Measurements from ENCODE around the gene NRG2. TPM values are rescaled to one million over a fixed set of nuclear protein-coding genes. Genes with fewer than 3 reads are reported as not detected.

Gene NRG2
- total RNA-seq, 2 donors from 2014 or later = 0.06 TPM; not detected in 1

GRCh38 chr5:139872851-139873794 is 170.0 kb downstream of the NRG2 start:
- H3K27ac Mint-ChIP-seq = no peak overlapping the region
- H3K9me3 Mint-ChIP-seq = no peaks in the 10 kb centered on the region
- DNase-seq (ENCODE audit: low spot score in 2 of 2) (no peak), ATAC-seq (no peak)
- H3K36me3 Mint-ChIP-seq = no peaks in the 10 kb centered on the region

GRCh38 chr5:139872052-139872766 is 170.9 kb downstream of the NRG2 start:
- Mint-ChIP-seq H3K36me3 (no peaks in the 10 kb centered on the region), H3K27ac (no peak overlapping the region), H3K9me3 (no peaks in the 10 kb centered on the region)
- no peak for ATAC-seq
- no peak for DNase-seq (ENCODE audit: low spot score in 2 of 2)

GRCh38 chr5:139871614-139872013 is 171.5 kb downstream of the NRG2 start:
- no peak for DNase-seq (ENCODE audit: low spot score in 2 of 2)
- H3K36me3 Mint-ChIP-seq = no peaks in the 10 kb centered on the region
- no peaks in the 10 kb centered on the region for H3K9me3 Mint-ChIP-seq
- H3K27ac Mint-ChIP-seq = no peak overlapping the region
- no peak for ATAC-seq

GRCh38 chr5:139870677-139871076 is 172.4 kb downstream of the NRG2 start:
- no peak for ATAC-seq
- Mint-ChIP-seq H3K27ac (no peak overlapping the region), H3K9me3 (no peaks in the 10 kb centered on the region), H3K36me3 (no peaks in the 10 kb centered on the region)
- no peak for DNase-seq (ENCODE audit: low spot score in 2 of 2)

GRCh38 chr5:139869042-139869790 is 173.9 kb downstream of the NRG2 start:
- no peak for ATAC-seq
- no peaks in the 10 kb centered on the region for H3K36me3 Mint-ChIP-seq
- H3K9me3 Mint-ChIP-seq = no peaks in the 10 kb centered on the region

GRCh38 chr5:139867581-139867980 is 175.5 kb downstream of the NRG2 start:
- DNase-seq (ENCODE audit: low spot score in 2 of 2) = no peak
- Mint-ChIP-seq H3K9me3 (no peaks in the 10 kb centered on the region), H3K36me3 (no peaks in the 10 kb centered on the region), H3K27ac (peak overlapping the region in 1 of 2 donors; percentile 29)
- no peak for ATAC-seq

More at GRCh38 chr5:139869042-139869790, 173.9 kb downstream of the NRG2 start:
- no peak for DNase-seq (ENCODE audit: low spot score in 2 of 2)
- H3K27ac Mint-ChIP-seq = no peak overlapping the region

GRCh38 chr5:139867109-139867508 is 176.0 kb downstream of the NRG2 start:
- ATAC-seq = no peak
- no peaks in the 10 kb centered on the region for H3K36me3 Mint-ChIP-seq
- peak overlapping the region in 1 of 2 donors; percentile 29 for H3K27ac Mint-ChIP-seq
- no peak for DNase-seq (ENCODE audit: low spot score in 2 of 2)
- no peaks in the 10 kb centered on the region for H3K9me3 Mint-ChIP-seq

GRCh38 chr5:139864716-139865483 is 178.2 kb downstream of the NRG2 start:
- no peaks in the 10 kb centered on the region for H3K9me3 Mint-ChIP-seq
- DNase-seq (ENCODE audit: low spot score in 2 of 2) (no peak), ATAC-seq (no peak)

GRCh38 chr5:139863855-139864558 is 179.1 kb downstream of the NRG2 start:
- no peaks in the 10 kb centered on the region for H3K9me3 Mint-ChIP-seq
- H3K36me3 Mint-ChIP-seq = no peaks in the 10 kb centered on the region
- H3K27ac Mint-ChIP-seq = no peak overlapping the region
- peak; percentile 60 to 68 for ATAC-seq
- DNase-seq (ENCODE audit: low spot score in 2 of 2) = peak in 1 of 2 donors; percentile 72

More at GRCh38 chr5:139864716-139865483, 178.2 kb downstream of the NRG2 start:
- H3K27ac Mint-ChIP-seq = no peak overlapping the region
- no peaks in the 10 kb centered on the region for H3K36me3 Mint-ChIP-seq

- DNase-seq (ENCODE audit: low spot score in 2 of 2) (no peak), ATAC-seq (no peak)
- Mint-ChIP-seq H3K36me3 (no peaks in the 10 kb centered on the region), H3K27ac (peak overlapping the region in 1 of 2 donors; percentile 51), H3K9me3 (no peaks in the 10 kb centered on the region)
Observed at GRCh38 chr5:139863361-139863760, 179.7 kb downstream of the NRG2 start.

- ATAC-seq (no peak), DNase-seq (ENCODE audit: low spot score in 2 of 2) (no peak)
- Mint-ChIP-seq H3K36me3 (no peaks in the 10 kb centered on the region), H3K27ac (no peak overlapping the region), H3K9me3 (no peaks in the 10 kb centered on the region)
Observed at GRCh38 chr5:139862803-139863202, 180.3 kb downstream of the NRG2 start.

- no peak overlapping the region for H3K27ac Mint-ChIP-seq
- H3K36me3 Mint-ChIP-seq = no peaks in the 10 kb centered on the region
- peak in 1 of 2 donors; percentile 53 for ATAC-seq
- H3K9me3 Mint-ChIP-seq = no peaks in the 10 kb centered on the region
- DNase-seq (ENCODE audit: low spot score in 2 of 2) = no peak
Observed at GRCh38 chr5:139862313-139862712, 180.8 kb downstream of the NRG2 start.

- ATAC-seq = no peak
- no peak for DNase-seq (ENCODE audit: low spot score in 2 of 2)
- Mint-ChIP-seq H3K36me3 (no peaks in the 10 kb centered on the region), H3K27ac (no peak overlapping the region), H3K9me3 (no peaks in the 10 kb centered on the region)
Observed at GRCh38 chr5:139861889-139862207, 181.3 kb downstream of the NRG2 start.

GRCh38 chr5:139861021-139861888 is 181.8 kb downstream of the NRG2 start:
- no peaks in the 10 kb centered on the region for H3K9me3 Mint-ChIP-seq
- H3K27ac Mint-ChIP-seq = no peak overlapping the region
- no peaks in the 10 kb centered on the region for H3K36me3 Mint-ChIP-seq
- DNase-seq (ENCODE audit: low spot score in 2 of 2) = no peak
- no peak for ATAC-seq

GRCh38 chr5:139859013-139859412 is 184.1 kb downstream of the NRG2 start:
- no peak for DNase-seq (ENCODE audit: low spot score in 2 of 2)
- H3K36me3 Mint-ChIP-seq = no peaks in the 10 kb centered on the region
- no peaks in the 10 kb centered on the region for H3K9me3 Mint-ChIP-seq
- H3K27ac Mint-ChIP-seq = no peak overlapping the region
- ATAC-seq = no peak

Measured in activated naive CD4-positive, alpha-beta T cell treated with anti-CD3 and anti-CD28 coated beads, Interleukin-2, amount 50 U/mL, for 72 hours (primary cell).